HG03135 (cell line): ENCODE data around the gene RHOV.

Experiments used
- ATAC-seq: cut with Tn5 transposase; IDR thresholded peaks from one replicate; pipeline ENCODE4 v1.9.1; 2021; ENCODE audit warnings: mild to moderate bottlenecking, moderate library complexity; ENCODE audit not compliant: unreplicated experiment

RHOV gene

GRCh38 chr15:40846841-40847222 lies 27.2 kb downstream of the RHOV start:
- no peak for ATAC-seq

- no peak for ATAC-seq
These were observed 28.3 kb downstream of the RHOV start for GRCh38 chr15:40845511-40846284.

GRCh38 chr15:40845036-40845435 lies 29.0 kb downstream of the RHOV start:
- ATAC-seq = no peak

GRCh38 chr15:40844696-40845030 lies 29.4 kb downstream of the RHOV start:
- ATAC-seq = no peak

- no peak for ATAC-seq
These were observed 29.9 kb downstream of the RHOV start, which contains the start of gene SPINT1 for GRCh38 chr15:40843885-40844695. Gene SPINT1, plus strand, starts transcription at chr15:40844048. Its CDS starts 507 bp downstream, at chr15:40844555.

DNA sequence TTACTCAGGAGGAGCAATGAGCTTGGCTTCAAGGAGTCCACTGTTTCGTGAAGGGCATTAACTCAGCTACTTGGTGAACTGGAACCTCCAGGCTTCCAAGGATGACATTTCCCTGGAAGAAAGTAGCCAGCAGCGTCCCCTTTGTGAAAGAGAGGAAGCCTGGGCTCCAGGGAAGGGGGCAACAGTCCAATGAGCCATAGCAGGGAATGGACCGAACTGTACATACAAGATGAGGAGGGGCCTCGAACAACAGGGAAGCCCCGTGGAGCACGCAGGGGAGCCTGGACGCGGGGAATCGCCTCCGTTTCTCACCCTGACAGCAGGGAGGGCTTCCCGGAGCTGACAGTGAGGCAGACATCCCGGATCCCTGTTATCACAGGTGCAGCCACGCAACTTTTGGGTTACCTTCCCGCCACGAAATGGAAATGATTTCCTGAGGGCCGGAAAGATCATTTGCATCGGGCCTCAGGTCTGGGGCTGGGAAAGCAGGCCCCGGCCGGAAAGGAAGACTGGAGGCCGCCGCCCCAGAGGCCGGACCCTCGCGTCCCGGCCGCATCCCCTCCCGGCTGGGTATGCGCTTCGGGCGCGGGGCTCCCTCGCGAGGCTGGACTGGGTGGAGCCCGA lies 30.7 kb downstream of the RHOV start:
- ATAC-seq = no peak

DNA sequence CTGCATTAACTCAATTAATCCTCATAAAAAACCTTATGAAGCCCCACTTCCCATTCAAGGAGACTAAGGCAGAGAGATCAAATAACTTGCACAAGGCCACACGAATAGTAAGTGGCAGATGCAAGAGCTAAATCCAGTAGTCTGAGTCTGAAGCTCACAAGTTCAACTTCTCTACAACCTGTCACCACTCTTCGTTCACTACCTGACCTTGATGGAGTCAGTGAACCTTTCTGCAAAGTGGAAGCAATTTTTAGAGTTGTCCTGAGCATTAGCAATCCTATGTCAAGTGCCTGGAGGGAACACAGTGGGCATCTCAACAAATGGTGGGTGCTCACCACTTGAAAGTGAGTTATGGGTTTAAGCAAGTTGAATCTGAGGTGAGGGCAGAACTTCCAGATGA lies 32.3 kb downstream of the RHOV start:
- ATAC-seq = no peak

- ATAC-seq = no peak
These were observed 35.3 kb downstream of the RHOV start for GRCh38 chr15:40838756-40839155.

DNA sequence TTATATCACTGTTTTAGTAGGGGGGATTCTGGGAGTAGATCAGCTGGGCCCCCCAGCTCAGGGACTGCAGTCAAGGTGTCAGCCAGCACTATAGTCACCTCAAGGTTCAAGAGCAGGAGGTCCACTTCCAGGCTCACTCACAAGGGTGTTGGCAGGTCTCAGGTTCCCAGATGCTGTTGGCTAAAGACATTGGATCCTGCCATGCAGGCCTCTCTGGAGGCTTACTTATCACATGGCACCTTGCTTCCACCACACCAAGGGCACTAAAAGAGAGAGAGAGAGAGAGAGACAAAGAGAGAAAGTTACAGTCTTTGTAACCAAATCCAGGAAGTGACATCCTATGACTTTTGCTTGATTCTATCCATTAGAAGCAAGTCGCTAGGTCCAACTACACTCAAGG lies 38.0 kb downstream of the RHOV start:
- no peak for ATAC-seq

DNA sequence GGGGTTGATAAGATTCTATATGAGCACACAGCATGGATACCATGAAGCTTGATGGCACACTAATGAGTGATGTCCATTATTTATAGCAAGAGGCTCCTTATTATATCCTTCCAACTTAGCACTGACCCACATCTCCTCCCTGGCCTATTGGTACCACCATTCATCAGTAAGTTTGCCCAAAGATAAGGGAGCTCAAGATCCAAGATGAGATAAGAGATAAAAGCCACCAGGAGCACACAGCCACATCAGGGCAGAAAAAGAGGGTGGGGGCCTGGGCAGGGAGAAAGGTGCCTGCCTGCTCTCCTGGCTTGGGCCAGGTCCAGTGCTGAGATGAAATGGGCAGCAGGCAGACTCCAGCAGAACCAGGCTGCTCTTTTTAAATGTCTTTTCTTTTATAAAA lies 41.1 kb downstream of the RHOV start:
- no peak for ATAC-seq

- ATAC-seq = no peak
These were observed 42.2 kb downstream of the RHOV start for GRCh38 chr15:40831861-40832260.

- ATAC-seq = no peak
These were observed 43.1 kb downstream of the RHOV start for GRCh38 chr15:40830884-40831283.

- no peak for ATAC-seq
These were observed 44.9 kb downstream of the RHOV start for GRCh38 chr15:40829115-40829514.

DNA sequence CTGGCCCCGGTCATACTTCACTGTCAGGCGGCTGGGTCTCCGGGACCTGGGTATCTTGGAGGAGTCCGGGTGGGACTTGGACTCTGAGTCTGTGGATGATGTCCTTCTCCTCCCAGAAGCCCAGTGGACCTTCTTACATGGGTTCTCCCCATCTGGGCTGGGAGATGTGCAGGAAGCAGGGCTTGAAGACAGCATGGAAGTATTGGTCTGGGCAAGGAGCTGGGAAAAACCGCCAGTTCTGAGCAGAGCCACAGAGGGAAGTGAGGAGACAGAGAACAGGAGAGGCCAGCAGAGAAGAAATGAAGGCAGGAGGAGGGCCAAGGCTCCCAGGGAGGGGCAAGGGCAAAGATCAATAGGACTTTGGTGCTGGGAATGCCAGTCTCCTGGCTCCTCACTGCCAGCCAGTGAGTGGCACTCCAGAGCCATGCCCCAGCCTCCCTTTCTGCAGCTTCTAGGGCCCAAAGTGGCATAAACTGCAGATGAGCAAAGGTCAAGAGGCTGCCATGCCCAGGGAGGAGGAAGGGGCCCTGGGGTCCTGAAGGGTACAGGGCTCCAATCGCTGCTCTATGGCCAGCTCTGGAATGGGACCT lies 45.5 kb downstream of the RHOV start, which contains the start of gene PPP1R14D:
Gene PPP1R14D, minus strand, starts transcription at position 262 of the 590 bp plus-strand sequence. Its CDS starts 67 bp downstream, at position 195.
- no peak for ATAC-seq

DNA sequence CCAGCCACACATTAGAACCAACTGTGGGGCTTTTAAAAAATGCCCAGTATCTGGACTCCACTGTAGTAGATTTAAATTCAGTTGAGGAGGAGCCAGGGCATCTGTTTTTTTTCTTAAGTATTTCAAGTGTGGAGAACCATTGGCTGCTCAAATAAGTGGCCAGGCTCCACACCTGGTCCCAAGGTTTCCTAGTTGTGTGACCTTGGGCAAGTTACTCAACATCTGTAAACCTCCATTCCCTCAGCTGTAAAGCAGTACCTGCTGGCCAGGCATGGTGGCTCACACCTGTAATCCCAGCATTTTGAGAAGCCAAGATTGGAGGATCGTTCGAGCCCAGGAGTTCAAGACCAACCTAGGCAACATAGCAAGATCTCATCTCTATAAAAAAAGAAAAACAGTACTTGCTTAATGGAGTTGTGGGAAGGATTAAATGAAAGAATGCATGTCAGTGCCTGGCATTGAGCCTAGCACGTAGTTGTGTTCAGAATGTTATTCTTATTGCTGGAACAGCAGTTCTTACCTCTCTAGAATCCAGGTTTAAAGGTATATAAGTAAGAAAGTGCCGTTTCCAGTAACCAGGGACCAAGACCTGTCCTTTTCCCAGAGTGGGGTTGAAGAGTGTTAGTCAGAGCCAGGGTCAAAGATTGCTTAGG lies 47.5 kb downstream of the RHOV start:
- ATAC-seq = no peak

DNA sequence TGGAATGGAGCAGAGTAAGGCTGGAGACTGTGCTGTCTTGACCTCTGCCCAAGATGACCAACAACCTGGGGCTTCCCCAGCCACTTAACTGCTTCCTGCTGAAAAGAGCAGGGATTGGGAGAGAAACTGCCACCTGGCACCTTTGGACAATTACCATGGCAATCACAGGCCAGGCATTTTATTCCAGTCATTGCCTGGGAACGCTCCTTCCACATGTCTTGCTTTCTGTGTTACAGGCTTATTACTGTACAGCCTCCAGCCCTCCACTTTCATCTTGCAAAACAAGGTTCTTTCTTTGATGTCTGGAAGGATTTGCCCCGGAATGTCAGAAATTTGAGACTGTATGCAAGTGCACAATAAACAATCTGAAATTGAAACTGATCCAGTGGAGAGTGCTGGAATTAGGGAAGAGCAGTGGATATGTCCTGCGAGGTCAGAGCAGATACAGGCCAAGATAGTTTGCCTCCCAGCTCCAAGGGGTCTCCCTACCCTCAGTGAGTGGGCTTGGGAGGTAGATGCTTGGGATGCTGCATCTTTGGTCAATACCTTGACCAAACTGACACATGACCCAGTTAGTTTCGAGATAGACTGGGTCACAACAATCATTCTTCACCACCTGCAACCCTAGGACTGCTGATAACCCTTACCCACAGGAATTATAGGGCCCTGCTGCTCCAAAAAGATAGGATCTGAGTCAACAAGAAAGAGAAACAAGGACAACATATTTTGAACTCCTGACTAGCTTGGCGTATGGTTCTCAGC lies 48.2 kb downstream of the RHOV start:
- ATAC-seq = no peak

DNA sequence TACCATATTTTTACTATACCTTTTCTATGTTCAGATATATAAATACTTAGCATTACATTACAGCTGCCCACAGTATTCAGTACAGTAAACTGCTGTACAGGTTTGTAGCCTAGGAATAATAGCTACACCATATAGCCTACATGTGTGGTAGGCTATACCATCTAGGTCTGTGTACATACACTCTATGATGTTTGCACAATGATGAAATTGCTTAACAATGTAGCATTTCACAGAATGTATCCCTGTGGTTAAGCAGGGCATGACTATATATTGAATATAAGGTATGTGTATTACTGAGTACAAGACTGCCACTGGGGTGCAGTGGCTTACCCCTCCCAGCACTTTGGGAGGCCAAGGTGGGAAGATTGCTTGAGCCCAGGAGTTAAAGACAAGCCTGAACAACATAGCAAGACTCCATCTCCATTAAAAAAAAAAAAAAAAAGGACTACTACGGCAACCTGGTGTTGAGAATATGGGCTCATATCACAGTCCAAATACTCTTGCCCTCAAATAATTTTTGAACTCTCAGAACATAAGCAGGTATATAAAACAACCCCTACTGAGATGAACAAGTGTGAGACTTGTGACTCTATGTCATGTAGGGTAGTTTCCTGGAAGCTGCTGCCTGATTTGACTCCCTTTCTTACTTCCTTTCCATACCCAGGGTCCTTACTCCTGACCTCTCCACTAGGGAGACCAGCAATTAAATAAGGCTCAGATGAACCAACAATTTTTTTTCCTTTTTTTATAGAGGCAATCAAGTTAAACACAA lies 50.3 kb downstream of the RHOV start:
- no peak for ATAC-seq
